BLaER1 treated with 17β-estradiol and CSF1 and Interleukin-3, amounts not matched to agents 10 nM and 100 nM (cell line): ENCODE results near the gene PACSIN3.
A peak's percentile ranks its signal among the peaks of the same experiment; 100 is the strongest.

ENCODE experiments used
- H3K27ac ChIP-seq, 11 experiments: shearing (Covaris generic); formaldehyde crosslinking; 2 replicates each; pipeline ENCODE4 v1.8.1; 2022
- H3K27me3 ChIP-seq, 11 experiments: shearing (Covaris generic); formaldehyde crosslinking; 2 replicates each; pipeline ENCODE4 v1.8.1; 2022
- H3K36me3 ChIP-seq, 11 experiments: shearing (Covaris generic); formaldehyde crosslinking; 2 replicates each; pipeline ENCODE4 v1.8.1; 2022
- H3K4me1 ChIP-seq, 10 experiments: shearing (Covaris generic); formaldehyde crosslinking; 2 replicates each; pipeline ENCODE4 v1.8.1; 2022
- H3K4me2 ChIP-seq, 11 experiments: shearing (Covaris generic); formaldehyde crosslinking; 2 replicates each; pipeline ENCODE4 v1.8.1; 2022
- H3K4me3 ChIP-seq, 10 experiments: shearing (Covaris generic); formaldehyde crosslinking; 2 replicates each; pipeline ENCODE4 v1.8.1; 2022
- H3K9ac ChIP-seq, 11 experiments: shearing (Covaris generic); formaldehyde crosslinking; 2 replicates each; pipeline ENCODE4 v1.8.1; 2022
- H3K9me3 ChIP-seq, 11 experiments: shearing (Covaris generic); formaldehyde crosslinking; replicated peaks in 1 of 11; 2 replicates each; pipeline ENCODE4 v1.8.1; 2022
- H4K20me1 ChIP-seq, 11 experiments: shearing (Covaris generic); formaldehyde crosslinking; 2 replicates each; pipeline ENCODE4 v1.8.1; 2022
- Cebpa-rat ChIP-seq, 11 experiments: shearing (Covaris generic); IDR thresholded peaks; 2 replicates each; pipeline ENCODE4 v1.8.1; 2022

PACSIN3 gene

GRCh38 chr11:47148270-47148669 lies 38.0 kb downstream of the PACSIN3 start:
- Histone ChIP-seq H3K27me3 (no peaks in the 10 kb centered on the region), H3K9me3 (no peaks in the 10 kb centered on the region), H3K27ac (no peak overlapping the region), H4K20me1 (peaks cover 0 to 39% (median 8%) of the 10 kb centered on the region in 11 experiments; a peak in 7 of 22 replicates), H3K4me2 (no peak overlapping the region), H3K9ac (no peak overlapping the region), H3K36me3 (peaks cover 0 to 10% (median 0%) of the 10 kb centered on the region in 11 experiments; a peak in 6 of 22 replicates), H3K4me1 (peaks cover 12 to 31% (median 22%) of the 10 kb centered on the region in 10 experiments), H3K4me3 (no peak overlapping the region)
- no peak for TF ChIP-seq Cebpa-rat (IDR thresholded peaks at IDR 0.05)

GRCh38 chr11:47147681-47148080 lies 38.6 kb downstream of the PACSIN3 start:
- H3K36me3 ChIP-seq = peaks cover 0 to 10% (median 0%) of the 10 kb centered on the region in 11 experiments; a peak in 6 of 22 replicates
- no peaks in the 10 kb centered on the region for H3K27me3 ChIP-seq
- peaks cover 0 to 33% (median 6%) of the 10 kb centered on the region in 11 experiments; a peak in 7 of 22 replicates for H4K20me1 ChIP-seq
- H3K4me2 ChIP-seq = no peak overlapping the region
- TF ChIP-seq Cebpa-rat (IDR thresholded peaks at IDR 0.05) = no peak
- H3K9ac ChIP-seq = no peak overlapping the region
- no peaks in the 10 kb centered on the region for H3K9me3 ChIP-seq
- no peak overlapping the region for H3K4me3 ChIP-seq
- H3K4me1 ChIP-seq = peaks cover 8 to 25% (median 16%) of the 10 kb centered on the region in 10 experiments
- no peak overlapping the region for H3K27ac ChIP-seq

- Histone ChIP-seq H3K27me3 (no peaks in the 10 kb centered on the region), H3K4me1 (peaks cover 4 to 21% (median 12%) of the 10 kb centered on the region in 10 experiments), H3K9ac (no peak overlapping the region), H3K4me3 (no peak overlapping the region), H3K9me3 (no peaks in the 10 kb centered on the region), H4K20me1 (peaks cover 0 to 29% (median 1%) of the 10 kb centered on the region in 11 experiments; a peak in 5 of 22 replicates), H3K4me2 (no peak overlapping the region), H3K36me3 (peaks cover 0 to 10% (median 0%) of the 10 kb centered on the region in 11 experiments; a peak in 6 of 22 replicates), H3K27ac (no peak overlapping the region)
- TF ChIP-seq Cebpa-rat (IDR thresholded peaks at IDR 0.05) = no peak
These were observed 39.0 kb downstream of the PACSIN3 start for GRCh38 chr11:47147250-47147649.

GRCh38 chr11:47144541-47144940 lies 41.7 kb downstream of the PACSIN3 start:
- no peaks in the 10 kb centered on the region for H3K27me3 ChIP-seq
- no peak overlapping the region for H3K9ac ChIP-seq
- H3K36me3 ChIP-seq = peaks cover 0 to 13% (median 0%) of the 10 kb centered on the region in 11 experiments; a peak in 6 of 22 replicates
- H4K20me1 ChIP-seq = peaks cover 0 to 18% (median 0%) of the 10 kb centered on the region in 11 experiments; a peak in 8 of 22 replicates
- TF ChIP-seq Cebpa-rat (IDR thresholded peaks at IDR 0.05) = no peak
- H3K4me1 ChIP-seq = peaks cover 2 to 11% (median 7%) of the 10 kb centered on the region in 10 experiments; a peak in 18 of 20 replicates
- no peaks in the 10 kb centered on the region for H3K9me3 ChIP-seq
- no peak overlapping the region for H3K27ac ChIP-seq
- H3K4me2 ChIP-seq = no peak overlapping the region
- no peak overlapping the region for H3K4me3 ChIP-seq

- H3K4me2 ChIP-seq = no peak overlapping the region
- H3K4me3 ChIP-seq = no peak overlapping the region
- H3K36me3 ChIP-seq = peaks cover 0 to 10% (median 2%) of the 10 kb centered on the region in 11 experiments; a peak in 9 of 22 replicates
- no peaks in the 10 kb centered on the region for H3K27me3 ChIP-seq
- no peak overlapping the region for H3K27ac ChIP-seq
- TF ChIP-seq Cebpa-rat (IDR thresholded peaks at IDR 0.05) = no peak
- peaks cover 9 to 17% (median 16%) of the 10 kb centered on the region in 10 experiments; a peak in 18 of 20 replicates for H3K4me1 ChIP-seq
- no peaks in the 10 kb centered on the region for H3K9me3 ChIP-seq
- H4K20me1 ChIP-seq = peaks cover 0 to 13% (median 0%) of the 10 kb centered on the region in 11 experiments; a peak in 6 of 22 replicates
- H3K9ac ChIP-seq = no peak overlapping the region
These were observed 42.9 kb downstream of the PACSIN3 start for GRCh38 chr11:47143322-47143721.

DNA sequence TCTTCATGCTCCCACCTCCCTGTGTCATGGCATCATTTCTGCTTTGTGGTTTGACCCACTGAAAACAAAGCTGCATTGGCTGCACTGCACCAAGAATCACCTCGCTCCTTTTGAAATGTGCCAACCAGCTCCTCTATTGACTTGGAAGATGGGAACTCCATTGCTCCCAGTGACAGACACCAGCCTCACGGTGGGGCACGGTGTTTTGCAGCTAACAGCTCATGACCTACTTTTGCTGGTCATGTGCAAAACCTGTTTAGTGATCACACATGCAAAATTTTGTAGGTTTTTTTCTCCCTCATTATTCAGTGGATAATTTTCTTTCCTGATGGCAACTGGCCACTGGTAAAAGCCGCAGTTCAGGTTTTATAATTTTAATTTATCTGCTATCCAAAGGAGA lies 46.4 kb downstream of the PACSIN3 start:
- Histone ChIP-seq H3K4me1 (peaks cover 9 to 33% (median 28%) of the 10 kb centered on the region in 10 experiments; a peak in 18 of 20 replicates), H3K27ac (no peak overlapping the region), H3K9me3 (no peaks in the 10 kb centered on the region), H3K4me3 (no peak overlapping the region), H3K4me2 (peak overlapping the region in 10 of 11 experiments; percentile 19 to 67 (median 42); a peak in 18 of 22 replicates), H4K20me1 (peaks cover 0 to 21% (median 4%) of the 10 kb centered on the region in 11 experiments; a peak in 9 of 22 replicates), H3K27me3 (peaks cover 0 to 6% (median 0%) of the 10 kb centered on the region in 11 experiments; a peak in 3 of 22 replicates), H3K9ac (no peak overlapping the region), H3K36me3 (peaks cover 0 to 12% (median 6%) of the 10 kb centered on the region in 11 experiments; a peak in 9 of 22 replicates)
- TF ChIP-seq Cebpa-rat (IDR thresholded peaks at IDR 0.05) = no peak

- no peak overlapping the region for H3K27ac ChIP-seq
- H3K9ac ChIP-seq = no peak overlapping the region
- peak overlapping the region in 7 of 11 experiments; percentile 19 to 60 (median 46); a peak in 11 of 22 replicates for H3K4me2 ChIP-seq
These were observed 48.8 kb downstream of the PACSIN3 start for GRCh38 chr11:47137476-47137875.

DNA sequence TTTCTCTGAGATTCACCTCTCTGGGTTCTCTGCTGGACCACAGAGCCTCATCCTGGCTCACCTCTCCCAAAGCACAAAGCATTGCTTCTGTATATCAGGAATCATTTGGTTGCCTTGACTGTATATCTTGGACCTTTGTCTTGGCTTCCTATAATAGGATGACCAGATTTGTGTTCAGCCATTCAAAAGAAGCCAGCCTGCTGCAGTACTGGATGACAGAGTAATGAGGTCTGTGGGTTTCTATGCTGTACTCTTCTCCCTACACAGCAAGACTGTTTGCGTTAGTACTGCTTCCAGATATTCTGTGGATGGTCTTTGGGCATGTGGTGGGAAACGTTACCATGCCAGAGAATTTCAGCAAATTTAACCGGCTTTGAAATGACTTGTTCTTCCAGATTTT lies 49.3 kb downstream of the PACSIN3 start:
- Histone ChIP-seq H3K36me3 (peaks cover 0 to 12% (median 6%) of the 10 kb centered on the region in 11 experiments; a peak in 7 of 22 replicates), H4K20me1 (peaks cover 0 to 12% (median 4%) of the 10 kb centered on the region in 11 experiments; a peak in 8 of 22 replicates), H3K4me2 (peak overlapping the region in 3 of 11 experiments; percentile 4 to 24 (median 19); a peak in 2 of 22 replicates), H3K4me3 (no peak overlapping the region), H3K27ac (no peak overlapping the region), H3K4me1 (peaks cover 9 to 33% (median 28%) of the 10 kb centered on the region in 10 experiments; a peak in 18 of 20 replicates), H3K27me3 (peaks cover 0 to 6% (median 0%) of the 10 kb centered on the region in 11 experiments; a peak in 3 of 22 replicates), H3K9ac (no peak overlapping the region), H3K9me3 (no peaks in the 10 kb centered on the region)
- TF ChIP-seq Cebpa-rat (IDR thresholded peaks at IDR 0.05) = no peak

More at GRCh38 chr11:47137476-47137875, 48.8 kb downstream of the PACSIN3 start:
- Histone ChIP-seq H3K27me3 (peaks cover 0 to 6% (median 0%) of the 10 kb centered on the region in 11 experiments; a peak in 3 of 22 replicates), H3K9me3 (no peaks in the 10 kb centered on the region), H3K36me3 (peaks cover 0 to 12% (median 6%) of the 10 kb centered on the region in 11 experiments; a peak in 8 of 22 replicates), H4K20me1 (peaks cover 0 to 12% (median 4%) of the 10 kb centered on the region in 11 experiments; a peak in 8 of 22 replicates), H3K4me1 (peaks cover 9 to 33% (median 28%) of the 10 kb centered on the region in 10 experiments; a peak in 18 of 20 replicates), H3K4me3 (no peak overlapping the region)
- TF ChIP-seq Cebpa-rat (IDR thresholded peaks at IDR 0.05) = no peak

- Histone ChIP-seq H3K36me3 (peaks cover 0 to 12% (median 6%) of the 10 kb centered on the region in 11 experiments; a peak in 7 of 22 replicates), H3K4me1 (peaks cover 9 to 33% (median 28%) of the 10 kb centered on the region in 10 experiments; a peak in 18 of 20 replicates), H4K20me1 (peaks cover 0 to 12% (median 4%) of the 10 kb centered on the region in 11 experiments; a peak in 8 of 22 replicates), H3K4me2 (peak overlapping the region in 5 of 11 experiments; percentile 4 to 32 (median 24); a peak in 7 of 22 replicates), H3K27ac (no peak overlapping the region), H3K9ac (no peak overlapping the region), H3K4me3 (no peak overlapping the region), H3K27me3 (peaks cover 0 to 6% (median 0%) of the 10 kb centered on the region in 11 experiments; a peak in 3 of 22 replicates), H3K9me3 (no peaks in the 10 kb centered on the region)
- no peak for TF ChIP-seq Cebpa-rat (IDR thresholded peaks at IDR 0.05)
These were observed 49.9 kb downstream of the PACSIN3 start for GRCh38 chr11:47136327-47136726.
